CD14-positive monocyte (primary cell): ENCODE results near the gene GRIK3. TPM values are rescaled to one million over a fixed set of nuclear protein-coding genes. Genes with fewer than 3 reads are reported as not detected.
A peak's percentile ranks its signal among the peaks of the same experiment; 100 is the strongest.

Source experiments
- DNase-seq, 3 donors: peaks; one replicate each; pipeline ENCODE4 v3.0.0-alpha.2; 2011 to 2022
- H2AFZ ChIP-seq: 2 replicates; pipeline ENCODE4 v1.6.0; 2012; ENCODE audit warnings: mild to moderate bottlenecking, low read depth, low read length, inconsistent platforms; ENCODE audit not compliant: insufficient read depth, poor library complexity, severe bottlenecking
- H3K27ac ChIP-seq, 2 donors: 1 replicate in 1 of 2; 2 replicates in 1 of 2; pipeline ENCODE4 v1.5.1; 2012 to 2013; ENCODE audit warnings: low read length in 2 of 2, control low read depth in 1 of 2, inconsistent platforms in 1 of 2, low read depth in 1 of 2, mild to moderate bottlenecking in 1 of 2
- H3K27me3 ChIP-seq, 2 donors: one replicate each; pipeline versions ENCODE4 v1.6.0 to v1.6.1; 2011 to 2013; ENCODE audit warnings: low read length in 2 of 2; ENCODE audit not compliant: control insufficient read depth in 2 of 2, insufficient read depth in 2 of 2
- H3K36me3 ChIP-seq, 2 donors: replicated peaks in 1 of 2; 1 replicate in 1 of 2; 2 replicates in 1 of 2; pipeline versions ENCODE4 v1.5.1 to v1.6.1; 2012 to 2013; ENCODE audit warnings: low read length in 2 of 2, control low read depth in 1 of 2, inconsistent platforms in 1 of 2, mild to moderate bottlenecking in 1 of 2; ENCODE audit not compliant: insufficient read depth in 2 of 2, control insufficient read depth in 1 of 2
- H3K4me1 ChIP-seq, 2 donors: 1 replicate in 1 of 2; 2 replicates in 1 of 2; pipeline versions ENCODE4 v1.5.1 to v1.6.1; 2012 to 2013; ENCODE audit warnings: low read length in 2 of 2, control low read depth in 1 of 2, inconsistent platforms in 1 of 2, mild to moderate bottlenecking in 1 of 2, moderate library complexity in 1 of 2; ENCODE audit not compliant: insufficient read depth in 2 of 2, control insufficient read depth in 1 of 2
- H3K4me2 ChIP-seq: replicated peaks from 2 replicates; pipeline ENCODE3; 2012; ENCODE audit warnings: low read length, moderate library complexity, mild to moderate bottlenecking; ENCODE audit not compliant: poor library complexity, severe bottlenecking; ENCODE audit errors: extremely low read depth
- H3K4me3 ChIP-seq, 3 experiments: fragments of 200-600 bp in 1 of 3; sonication (generic) in 1 of 3; replicated peaks in 1 of 3; 1 replicate in 2 of 3; 2 replicates in 1 of 3; pipeline ENCODE4 v1.5.1; 2011 to 2013; ENCODE audit warnings: low read length in 3 of 3, mild to moderate bottlenecking in 3 of 3, control low read depth in 2 of 3, low read depth in 2 of 3, inconsistent platforms in 1 of 3, moderate library complexity in 1 of 3
- H3K79me2 ChIP-seq: 2 replicates; pipeline ENCODE4 v1.6.0; 2012; ENCODE audit warnings: mild to moderate bottlenecking, control low read depth, inconsistent platforms, low read length, moderate library complexity; ENCODE audit not compliant: insufficient read depth
- H3K9ac ChIP-seq: 2 replicates; pipeline ENCODE4 v1.6.0; 2017; ENCODE audit warnings: low read length, mild to moderate bottlenecking; ENCODE audit not compliant: insufficient read depth, poor library complexity, severe bottlenecking
- H3K9me3 ChIP-seq, 2 donors: replicated peaks in 1 of 2; 1 replicate in 1 of 2; 2 replicates in 1 of 2; pipeline versions ENCODE4 v1.5.1 to v1.6.1; 2012 to 2013; ENCODE audit warnings: low read length in 2 of 2, control low read depth in 1 of 2; ENCODE audit not compliant: control insufficient read depth in 1 of 2, insufficient read depth in 1 of 2
- H4K20me1 ChIP-seq: 2 replicates; pipeline ENCODE4 v1.6.0; 2012; ENCODE audit warnings: mild to moderate bottlenecking, low read length, control low read depth, moderate library complexity; ENCODE audit not compliant: insufficient read depth
- H3K27ac Mint-ChIP-seq, 7 donors: one replicate each; pipeline ENCODE4 v1.8.0; 2020; ENCODE audit warnings: mild to moderate bottlenecking in 7 of 7, mixed read lengths in 7 of 7, moderate library complexity in 6 of 7, inconsistent platforms in 2 of 7
- H3K27me3 Mint-ChIP-seq, 3 donors: one replicate each; pipeline ENCODE4 v1.8.0; 2021 to 2022; ENCODE audit warnings: low read depth in 3 of 3, mild to moderate bottlenecking in 3 of 3, mixed read lengths in 3 of 3, moderate library complexity in 3 of 3, inconsistent platforms in 1 of 3
- H3K36me3 Mint-ChIP-seq, 2 donors: one replicate each; pipeline ENCODE4 v1.8.0; 2020; ENCODE audit warnings: mixed read lengths in 2 of 2, inconsistent platforms in 1 of 2, mild to moderate bottlenecking in 1 of 2
- H3K4me1 Mint-ChIP-seq: one replicate; pipeline ENCODE4 v1.8.0; 2020; ENCODE audit warnings: mild to moderate bottlenecking, mixed read lengths
- H3K4me3 Mint-ChIP-seq, 2 donors: one replicate each; pipeline ENCODE4 v1.8.0; 2020; ENCODE audit warnings: mild to moderate bottlenecking in 2 of 2, mixed read lengths in 2 of 2, moderate library complexity in 1 of 2
- H3K9me3 Mint-ChIP-seq, 7 donors: one replicate each; pipeline ENCODE4 v1.8.0; 2020 to 2022; ENCODE audit warnings: mixed read lengths in 7 of 7, mild to moderate bottlenecking in 6 of 7, moderate library complexity in 6 of 7, inconsistent platforms in 2 of 7
- CTCF ChIP-seq: fragments of 200-600 bp; IDR thresholded peaks from one replicate; pipeline ENCODE4 v1.8.0; 2022; ENCODE audit warnings: antibody characterized with exemption, mild to moderate bottlenecking
- WGBS: methylation state at CpG from one replicate; pipeline ENCODE4 v1.1.5; 2013; ENCODE audit warnings: missing lambda C conversion rate; ENCODE audit not compliant: insufficient coverage; 5-methylcytosine and 5-hydroxymethylcytosine counted together
- intact Hi-C, 2 donors: fragments of 100-400 bp; cut with micrococcal nuclease; formaldehyde crosslinking; loops; one replicate each; pipeline versions ENCODE4 v1.15.0 to v1.15.1; 2023
- polyA plus RNA-seq, 3 donors: library from polyadenylated mRNA; depleted of rRNA in 1 of 3; unstranded in 2 of 3; stranded (reverse) in 1 of 3; fragments of 300-500 nt in 2 of 3; fragments of >200 nt in 1 of 3; fragmentation: Illumina TruSeq in 2 of 3; gene quantifications; 1 replicate in 2 of 3; 2 replicates in 1 of 3; pipeline ENCODE4 v1.2.3, GENCODE V29; 2012 to 2021

The GRIK3 gene
- polyA plus RNA-seq, 3 donors: not detected

- H3K79me2 ChIP-seq: no peaks in the 10 kb centered on the region
- Mint-ChIP-seq H3K27ac (no peak overlapping the region), H3K36me3 (no peaks in the 10 kb centered on the region), H3K27me3 (peaks cover 69 to 77% (median 72%) of the 10 kb centered on the region in 3 donors), H3K9me3 (peaks cover 0 to 6% (median under 1%) of the 10 kb centered on the region in 7 donors), H3K4me1 (peaks cover 8% of the 10 kb centered on the region), H3K4me3 (peak overlapping the region in 1 of 2 donors; percentile 61)
- no peak overlapping the region for H3K27ac ChIP-seq
- no peak overlapping the region for H3K4me2 ChIP-seq
- intact Hi-C loops: no loop called here
- DNase-seq: no peak
- peaks cover 32 to 70% of the 10 kb centered on the region in 2 donors for H3K27me3 ChIP-seq
- H2AFZ ChIP-seq: no peak overlapping the region
- H3K9me3 ChIP-seq: peaks cover 0 to 18% of the 10 kb centered on the region in 2 donors
- whole genome bisulfite sequencing: 22% methylated on average over 10 of the region's 15 CpGs
- H3K36me3 ChIP-seq: no peaks in the 10 kb centered on the region
- no peaks in the 10 kb centered on the region for H4K20me1 ChIP-seq
- H3K9ac ChIP-seq: no peak overlapping the region
- H3K4me1 ChIP-seq: no peaks in the 10 kb centered on the region
- TF ChIP-seq CTCF: no peak
- H3K4me3 ChIP-seq: no peak overlapping the region
These were observed 3.4 kb upstream of the GRIK3 start for GRCh38 chr1:37037690-37038089.

GRCh38 chr1:37036667-37037053, 2.3 kb upstream of the GRIK3 start:
- H2AFZ ChIP-seq: no peak overlapping the region
- Mint-ChIP-seq H3K4me3 (peak overlapping the region in 1 of 2 donors; percentile 80), H3K27ac (no peak overlapping the region), H3K9me3 (peaks cover 0 to 6% (median 3%) of the 10 kb centered on the region in 7 donors), H3K4me1 (peaks cover 8% of the 10 kb centered on the region), H3K27me3 (peaks cover 72 to 85% (median 80%) of the 10 kb centered on the region in 3 donors), H3K36me3 (no peaks in the 10 kb centered on the region)
- WGBS: 4% methylated on average over 11 of the region's 13 CpGs
- H3K9me3 ChIP-seq: peaks cover 0 to 22% of the 10 kb centered on the region in 2 donors
- no peak for DNase-seq
- H3K9ac ChIP-seq: no peak overlapping the region
- intact Hi-C loops: no loop called here
- peaks cover 36 to 80% of the 10 kb centered on the region in 2 donors for H3K27me3 ChIP-seq
- H3K4me1 ChIP-seq: no peaks in the 10 kb centered on the region
- H3K79me2 ChIP-seq: no peaks in the 10 kb centered on the region
- no peak overlapping the region for H3K27ac ChIP-seq
- H3K4me3 ChIP-seq: no peak overlapping the region
- no peaks in the 10 kb centered on the region for H4K20me1 ChIP-seq
- no peaks in the 10 kb centered on the region for H3K36me3 ChIP-seq
- H3K4me2 ChIP-seq: no peak overlapping the region
- TF ChIP-seq CTCF: no peak
